ENCODE measurements around the gene ATP8A2. TPM values are rescaled to one million over a fixed set of nuclear protein-coding genes. Genes with fewer than 3 reads are reported as not detected.
A peak's percentile ranks its signal among the peaks of the same experiment; 100 is the strongest.

ATP8A2 gene
- total and polyA plus RNA-seq, 2 of the 8 experiments (the other 6 are each of a cell fraction or from before 2014, with no cell fraction given) = 2.4 to 8.3 TPM

- DNase-seq (ENCODE audit: low read depth in 1 of 2, low spot score in 2 of 2) (no peak), FAIRE-seq (no peak)
- no peaks in the 10 kb centered on the region for H4K20me1 ChIP-seq (replicated peaks in 1 of 2; ENCODE audit: control insufficient read depth in 1 of 2, insufficient read depth in 2 of 2, low read length in 2 of 2)
- H3K9me3 ChIP-seq (ENCODE audit: insufficient read depth in 2 of 2, low read depth in 1 of 2, low read length in 1 of 2) = no peaks in the 10 kb centered on the region
- no peak overlapping the region for H4K5ac ChIP-seq (ENCODE audit: insufficient read length, low read depth, low read length)
- H2BK15ac ChIP-seq (ENCODE audit: low read length) = peak overlapping the region; percentile 53; the same call in 1 of the 2 replicates
- H3K79me1 ChIP-seq (ENCODE audit: low read depth, low read length) = no peaks in the 10 kb centered on the region
- H4K8ac ChIP-seq (ENCODE audit: extremely low read depth, insufficient read depth, low read length) = no peak overlapping the region
- no peak overlapping the region for H2BK120ac ChIP-seq (replicated peaks; ENCODE audit: low read depth, low read length)
- H3K4ac ChIP-seq (replicated peaks; ENCODE audit: insufficient read length, low read depth, low read length) = no peak overlapping the region
- H4K91ac ChIP-seq (replicated peaks; ENCODE audit: insufficient read length, low read length) = no peak overlapping the region
- no peak overlapping the region for H3K23ac ChIP-seq (ENCODE audit: insufficient read length)
- H3K4me2 ChIP-seq (ENCODE audit: insufficient read depth in 1 of 2, low read depth in 2 of 2, low read length in 2 of 2) = no peak overlapping the region
- WGBS, 2 experiments (ENCODE audit: extremely low coverage in 1 of 2, insufficient coverage in 1 of 2, insufficient read length in 1 of 2, insufficient replicate concordance in 2 of 2, low coverage in 1 of 2, low lambda C conversion rate in 2 of 2, missing lambda C conversion rate in 1 of 2) = 87% methylated on average over 7 of the region's 7 CpGs; no CpG with 5 or more reads in 1 of the 2 experiments
- H3K56ac ChIP-seq (replicated peaks; ENCODE audit: insufficient read length, low read depth, low read length) = no peak overlapping the region
- H3K27ac ChIP-seq (ENCODE audit: low read depth, low read length) = no peak overlapping the region
- H2BK5ac ChIP-seq (ENCODE audit: low read depth, low read length) = no peak overlapping the region
- ChIA-PET POLR2A (ENCODE audit: partially characterized antibody) (no interaction called here), CTCF (ENCODE audit: partially characterized antibody) (no interaction called here)
- no peak overlapping the region for H2AK5ac ChIP-seq (ENCODE audit: low read depth, low read length)
- no peak overlapping the region for H2AFZ ChIP-seq (ENCODE audit: low read length)
- peak overlapping the region in 1 of 4 experiments; percentile 32; a peak in 1 of 7 replicates for H3K9ac ChIP-seq (replicated peaks in 1 of 4; ENCODE audit: extremely low read depth in 1 of 4, low read depth in 3 of 4, low read length in 3 of 4)
- no peak overlapping the region for H3K18ac ChIP-seq (ENCODE audit: extremely low read depth, low read length)
- H3K14ac ChIP-seq (ENCODE audit: insufficient read length) = no peak overlapping the region
- no peaks in the 10 kb centered on the region for H3K36me3 ChIP-seq (ENCODE audit: control insufficient read depth in 2 of 4, insufficient read depth in 4 of 4, low read length in 3 of 4)
- H3K79me2 ChIP-seq (ENCODE audit: control insufficient read depth in 1 of 2, insufficient read depth in 2 of 2, low read length in 2 of 2) = no peaks in the 10 kb centered on the region
- no peaks in the 10 kb centered on the region for H3K23me2 ChIP-seq (ENCODE audit: low read depth, low read length)
- no peak overlapping the region for H2BK20ac ChIP-seq (ENCODE audit: low read length)
- no peak overlapping the region for H3K4me3 ChIP-seq (ENCODE audit: extremely low read depth in 1 of 4, insufficient read depth in 2 of 4, low read depth in 3 of 4, low read length in 4 of 4)
- no peak overlapping the region for H2BK12ac ChIP-seq (ENCODE audit: low read depth, low read length)
- no peaks in the 10 kb centered on the region for H3K27me3 ChIP-seq (replicated peaks in 1 of 4; ENCODE audit: control insufficient read depth in 3 of 4, extremely low read depth in 1 of 4, insufficient read depth in 3 of 4, low read length in 3 of 4)
- H3K4me1 ChIP-seq (replicated peaks in 1 of 4; ENCODE audit: control insufficient read depth in 3 of 4, insufficient read depth in 4 of 4, low read length in 3 of 4) = peaks cover 0 to 4% (median 1%) of the 10 kb centered on the region in 4 experiments; a peak in 5 of 7 replicates
- TF ChIP-seq POLR2A (IDR thresholded peaks at IDR 0.05; ENCODE audit: control extremely low read depth in 1 of 2, low read depth in 2 of 2, low read length in 2 of 2) (no peak), RXRA (IDR thresholded peaks at IDR 0.05; ENCODE audit: insufficient read depth, low read depth, low read length) (no peak), POU5F1 (IDR thresholded peaks at IDR 0.05; ENCODE audit: low read depth, low read length) (no peak), ZNF274 (IDR thresholded peaks at IDR 0.05; ENCODE audit: borderline replicate concordance, extremely low read depth, low read length) (no peak)
Observed at GRCh38 chr13:25776722-25777121, 404.9 kb downstream of the ATP8A2 start.

Data from H1 (cell line).